C1 segment of cervical spinal cord (tissue), 14 donors: Measurements from ENCODE around the gene NLRP9.
A peak's percentile ranks its signal among the peaks of the same experiment; 100 is the strongest.

Source experiments
- DNase-seq, 14 donors: peaks; one replicate each; lab custom pipeline; 2025; lab: John Stamatoyannopoulos, UW

Gene NLRP9

DNA sequence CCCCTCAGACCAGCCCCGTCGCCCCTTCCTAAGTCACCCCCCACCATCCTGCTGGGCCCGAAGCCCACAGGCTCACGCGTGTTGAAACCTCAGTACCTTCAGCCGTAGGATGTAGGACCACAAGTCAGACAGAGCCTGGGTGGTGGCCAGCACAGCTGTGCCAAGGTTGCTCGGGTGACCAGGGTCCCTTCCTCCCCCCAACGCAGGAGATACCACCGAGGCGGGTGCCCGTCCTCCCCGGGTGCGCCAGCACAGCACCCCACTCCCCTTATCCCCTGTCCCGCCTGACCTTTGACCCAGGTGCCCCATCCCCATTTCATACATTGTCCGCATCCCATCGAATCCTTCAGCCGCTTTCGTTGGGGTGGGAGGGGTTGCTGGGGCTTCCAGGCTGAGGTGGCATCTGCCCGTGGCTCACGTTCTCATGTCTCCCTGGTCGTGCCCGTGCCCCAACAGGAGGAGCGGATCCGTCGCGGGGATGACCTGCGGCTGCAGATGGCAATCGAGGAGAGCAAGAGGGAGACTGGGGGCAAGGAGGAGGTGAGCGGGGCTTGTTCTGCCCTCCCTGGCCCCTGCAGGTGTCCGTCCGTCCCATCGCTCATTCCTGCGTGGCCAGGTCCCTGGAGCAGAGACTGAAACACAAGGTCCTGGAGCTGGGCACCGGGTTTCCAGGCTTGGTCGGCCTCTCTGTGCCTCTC, 48.6 kb downstream of the NLRP9 start:
- DNase-seq: no peak

DNA sequence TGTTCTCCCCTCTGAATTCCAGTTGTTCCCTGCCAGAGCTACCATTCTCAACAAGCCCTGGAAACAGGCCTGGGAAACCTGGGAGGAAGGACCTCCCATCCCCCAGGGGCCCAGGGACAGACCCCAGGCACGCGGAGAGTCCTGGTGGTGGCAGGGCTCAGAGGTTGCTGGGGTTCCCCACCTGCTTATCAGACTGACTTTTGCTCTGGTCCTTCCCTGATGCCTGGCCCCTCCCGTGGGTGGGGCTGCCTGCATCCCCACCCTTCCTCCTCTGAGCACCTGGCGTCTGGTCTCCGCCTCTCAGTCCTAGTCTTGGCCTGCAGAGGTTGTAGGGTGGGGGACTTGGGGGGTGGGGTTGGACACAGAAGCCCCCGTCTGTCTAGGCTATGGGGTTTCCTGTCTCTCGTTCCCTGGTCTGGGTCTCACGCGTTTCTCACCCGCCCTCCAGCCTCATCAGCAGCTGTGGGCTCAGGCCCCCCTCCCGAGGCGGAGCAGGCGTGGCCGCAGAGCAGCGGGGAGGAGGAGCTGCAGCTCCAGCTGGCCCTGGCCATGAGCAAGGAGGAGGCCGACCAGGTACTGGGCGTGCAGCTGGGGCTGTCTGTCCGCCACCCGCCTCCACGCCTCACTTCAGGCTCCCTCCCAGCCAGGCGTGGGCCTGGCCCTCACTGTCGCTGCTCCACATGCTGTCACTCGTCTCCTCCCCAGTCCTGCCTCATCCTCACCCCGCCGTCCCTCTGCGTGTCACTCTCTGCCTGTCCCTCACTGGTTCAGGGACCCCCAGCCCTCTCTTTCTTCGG, 49.6 kb downstream of the NLRP9 start:
- no peak for DNase-seq

DNA sequence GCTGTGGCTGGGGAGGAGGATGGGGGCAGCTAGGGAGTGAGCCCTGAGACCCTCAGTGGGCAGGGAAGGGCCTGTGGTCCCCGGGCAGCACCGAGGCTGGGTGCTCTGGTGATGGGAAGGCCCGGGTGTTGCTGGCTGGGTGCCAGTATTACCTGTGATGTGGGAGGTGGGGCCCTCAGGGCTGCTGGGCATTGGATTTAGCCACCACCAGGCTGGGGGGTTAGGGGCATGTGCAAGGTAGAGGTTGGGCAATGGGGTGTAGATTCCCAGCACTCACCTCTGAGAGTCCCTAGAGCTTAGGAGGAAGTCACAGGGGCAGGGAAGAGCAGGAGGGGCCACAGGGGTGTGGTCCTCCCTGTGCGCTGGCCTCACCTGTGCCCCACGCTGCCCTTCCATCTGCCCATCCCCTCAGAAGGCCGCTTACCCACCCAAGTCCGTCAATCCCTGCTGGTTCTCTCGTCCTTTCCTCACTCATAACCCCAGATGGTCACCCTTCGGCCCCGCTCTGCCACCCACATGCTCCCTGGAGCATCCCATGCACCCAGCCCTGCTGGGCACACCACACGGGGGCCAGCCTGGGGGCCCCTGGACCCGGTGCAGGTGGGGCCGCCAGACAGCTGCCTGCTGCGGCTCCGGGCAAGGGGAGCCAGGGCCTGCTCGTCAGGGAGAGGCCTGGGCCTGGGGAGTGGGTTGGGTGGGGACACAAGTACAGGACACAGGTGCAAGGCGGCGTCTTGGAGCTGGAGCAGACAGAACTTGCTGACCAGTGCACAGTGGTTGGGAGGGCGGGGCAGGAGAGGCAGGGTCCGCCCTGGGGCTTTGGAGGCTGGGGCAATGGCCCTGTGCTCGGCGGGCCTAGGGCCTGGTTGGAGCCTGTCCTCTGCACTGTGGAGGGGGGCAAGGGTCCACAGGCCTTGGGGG, 50.7 kb downstream of the NLRP9 start:
- DNase-seq: no peak

DNA sequence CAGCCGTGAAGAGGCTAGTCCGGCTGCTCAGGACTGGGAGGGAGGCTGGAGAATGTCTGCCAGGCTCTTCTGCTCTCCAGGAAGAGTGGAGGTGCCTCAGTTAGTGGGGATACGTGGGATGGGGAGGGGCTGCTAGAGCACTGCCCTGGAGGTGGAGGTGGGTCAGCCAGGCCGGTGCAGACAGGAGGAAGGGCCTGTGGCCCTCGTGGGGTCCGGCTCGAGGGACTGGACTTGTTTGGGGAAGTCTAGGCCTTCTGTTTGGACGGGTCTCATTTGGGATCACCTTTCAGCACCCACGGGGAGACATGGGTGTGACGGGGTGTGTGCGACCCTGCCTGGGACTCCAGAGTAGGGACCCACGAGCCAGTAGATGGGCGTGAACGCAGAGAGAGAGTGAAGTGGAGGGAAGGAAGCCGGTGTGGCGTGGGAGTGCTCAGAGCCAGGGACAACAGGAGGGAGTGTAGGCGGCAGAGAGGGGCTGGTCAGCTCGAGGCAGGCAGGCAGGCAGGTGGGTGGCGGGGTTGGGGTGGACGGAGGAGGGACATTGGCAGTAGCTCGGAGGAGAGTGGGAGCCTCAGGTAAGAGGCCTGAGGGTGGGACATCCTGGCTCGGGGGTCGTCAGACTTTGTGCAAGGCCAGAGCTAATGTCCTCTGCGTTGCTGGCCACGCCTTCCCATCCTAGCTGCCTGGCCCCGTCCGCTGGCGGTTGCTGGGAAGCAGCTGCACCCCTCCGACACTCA, 51.7 kb downstream of the NLRP9 start:
- DNase-seq: no peak

DNA sequence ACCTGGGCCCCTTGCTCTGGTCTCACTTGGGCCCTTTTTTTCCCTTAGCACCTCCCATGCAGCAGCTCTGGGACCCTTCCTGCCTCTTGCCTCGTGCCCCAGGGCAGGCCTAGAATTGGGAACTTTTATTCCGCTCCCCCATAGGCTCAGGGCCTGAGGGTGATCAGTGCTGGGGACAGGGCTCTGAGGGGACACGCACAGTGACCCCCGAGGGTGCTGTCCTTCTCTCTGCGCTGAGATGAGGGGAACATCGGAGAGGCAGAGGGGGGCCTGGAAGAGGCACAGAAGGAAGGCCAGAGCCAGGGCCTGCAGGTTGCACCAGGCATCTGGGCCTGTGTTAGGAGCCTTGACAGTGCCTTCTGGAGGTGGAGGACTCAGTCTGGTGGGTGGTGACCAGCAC, 52.4 kb downstream of the NLRP9 start:
- DNase-seq: no peak

DNA sequence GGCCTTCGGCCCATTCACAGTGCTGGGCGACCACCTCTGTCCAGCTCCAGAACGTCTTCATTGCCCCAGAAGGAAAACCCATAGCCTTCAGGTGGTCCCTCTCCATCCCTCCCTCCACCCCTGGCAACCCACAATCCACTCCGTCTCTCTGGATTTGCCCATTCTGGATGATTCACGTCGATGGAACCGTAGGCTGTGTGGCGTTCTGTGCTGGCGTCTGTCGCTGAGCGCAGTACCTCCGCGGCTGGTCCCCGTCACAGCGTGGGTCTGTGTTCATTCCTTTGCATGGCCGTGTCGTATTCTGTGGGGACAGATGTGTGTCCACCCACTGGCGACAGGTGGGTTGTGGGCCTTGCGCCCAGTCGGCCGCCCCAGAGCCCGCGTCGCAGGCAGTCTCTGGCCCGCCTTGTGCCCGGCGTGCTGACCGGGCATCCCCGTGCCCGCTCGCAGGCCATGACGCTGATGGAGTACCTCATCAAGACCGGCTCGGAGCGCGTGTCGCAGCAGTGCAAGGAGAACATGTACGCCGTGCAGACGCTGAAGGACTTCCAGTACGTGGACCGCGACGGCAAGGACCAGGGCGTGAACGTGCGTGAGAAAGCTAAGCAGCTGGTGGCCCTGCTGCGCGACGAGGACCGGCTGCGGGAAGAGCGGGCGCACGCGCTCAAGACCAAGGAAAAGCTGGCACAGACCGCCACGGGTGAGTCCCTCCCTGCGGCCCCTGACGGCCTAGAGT, 53.1 kb downstream of the NLRP9 start:
- no peak for DNase-seq

DNA sequence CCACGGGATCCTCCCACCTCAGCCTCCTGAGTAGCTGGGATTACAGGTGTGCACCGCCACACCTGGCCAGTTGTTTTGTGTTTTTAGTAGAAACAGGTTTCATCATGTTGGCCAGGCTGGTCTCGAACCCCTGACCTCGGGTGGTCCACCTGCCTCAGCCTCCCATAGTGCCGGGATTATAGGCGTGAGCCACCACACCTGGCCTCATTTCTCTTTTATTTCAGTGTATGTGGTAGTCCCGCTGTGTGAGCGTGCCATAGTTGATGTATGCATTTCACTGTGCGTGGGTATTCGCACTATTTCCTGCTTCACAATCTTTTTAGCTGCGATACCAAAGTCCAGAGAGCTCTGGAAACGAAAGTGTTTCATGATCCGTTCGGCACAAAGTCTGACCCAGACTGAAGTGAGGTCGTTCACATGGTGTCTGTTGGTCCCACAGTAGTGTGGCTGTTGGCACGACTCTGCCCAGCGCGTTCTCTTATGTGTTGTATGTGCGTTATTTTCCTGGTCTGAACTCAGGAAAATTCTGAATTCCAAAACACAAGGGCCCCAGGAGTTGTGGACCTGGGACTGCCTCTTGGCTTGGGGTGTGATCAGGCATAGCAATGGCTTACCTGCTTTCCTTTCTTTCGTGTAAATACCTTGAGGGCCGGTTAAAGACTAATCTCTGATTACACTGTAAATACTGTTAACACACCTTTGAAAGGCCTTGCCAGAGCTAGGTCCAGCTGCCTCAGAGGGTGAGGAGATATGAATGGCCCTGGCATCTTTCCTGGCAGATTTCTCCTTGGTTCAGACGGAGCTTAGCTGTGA, 54.5 kb downstream of the NLRP9 start:
- no peak for DNase-seq

DNA sequence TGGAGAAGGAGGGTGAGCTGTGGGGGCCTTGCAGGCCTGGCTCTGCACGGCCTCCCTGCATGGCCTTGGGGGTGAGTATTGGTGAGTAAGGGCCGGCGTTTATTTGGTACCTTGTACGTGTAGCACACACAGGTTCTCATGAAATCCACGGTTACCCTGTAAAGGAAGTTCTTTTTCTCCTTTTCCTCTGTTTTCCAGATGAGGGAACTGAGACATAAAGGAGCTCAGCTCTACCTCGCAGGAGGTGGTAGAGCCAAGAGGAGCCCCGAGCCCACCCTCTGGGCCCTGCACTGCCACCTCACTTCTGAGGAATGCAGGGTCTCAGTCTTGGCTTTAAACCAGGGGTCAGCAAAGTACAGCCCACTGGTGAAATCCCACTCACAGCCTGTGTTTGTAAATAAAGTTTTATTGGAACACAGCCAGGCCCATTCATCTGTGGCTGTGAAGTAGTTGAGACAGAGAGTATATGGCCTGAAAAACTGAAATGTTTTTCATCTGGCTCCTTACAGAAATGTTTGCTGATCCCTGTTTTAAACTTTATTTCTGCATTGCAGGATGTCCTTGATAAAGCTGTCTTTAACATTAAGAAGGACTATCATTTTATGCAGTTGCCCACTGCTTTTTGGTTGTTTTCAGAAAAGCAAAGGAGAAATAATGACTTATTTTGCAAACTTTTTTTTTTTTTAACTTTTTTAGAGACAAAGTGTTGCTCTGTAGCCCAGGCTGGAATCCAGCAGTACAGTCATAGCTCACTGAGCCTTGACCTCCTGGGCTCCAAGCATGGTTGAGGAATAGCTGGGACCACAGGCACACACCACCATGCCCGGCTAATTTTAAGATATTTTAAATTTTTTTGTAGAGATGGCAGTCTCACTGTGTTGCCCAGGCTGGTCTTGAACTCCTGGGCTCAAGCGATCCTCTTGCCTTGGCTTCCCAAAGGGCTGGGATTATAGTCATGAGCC, 56.8 kb downstream of the NLRP9 start:
- DNase-seq: no peak

DNA sequence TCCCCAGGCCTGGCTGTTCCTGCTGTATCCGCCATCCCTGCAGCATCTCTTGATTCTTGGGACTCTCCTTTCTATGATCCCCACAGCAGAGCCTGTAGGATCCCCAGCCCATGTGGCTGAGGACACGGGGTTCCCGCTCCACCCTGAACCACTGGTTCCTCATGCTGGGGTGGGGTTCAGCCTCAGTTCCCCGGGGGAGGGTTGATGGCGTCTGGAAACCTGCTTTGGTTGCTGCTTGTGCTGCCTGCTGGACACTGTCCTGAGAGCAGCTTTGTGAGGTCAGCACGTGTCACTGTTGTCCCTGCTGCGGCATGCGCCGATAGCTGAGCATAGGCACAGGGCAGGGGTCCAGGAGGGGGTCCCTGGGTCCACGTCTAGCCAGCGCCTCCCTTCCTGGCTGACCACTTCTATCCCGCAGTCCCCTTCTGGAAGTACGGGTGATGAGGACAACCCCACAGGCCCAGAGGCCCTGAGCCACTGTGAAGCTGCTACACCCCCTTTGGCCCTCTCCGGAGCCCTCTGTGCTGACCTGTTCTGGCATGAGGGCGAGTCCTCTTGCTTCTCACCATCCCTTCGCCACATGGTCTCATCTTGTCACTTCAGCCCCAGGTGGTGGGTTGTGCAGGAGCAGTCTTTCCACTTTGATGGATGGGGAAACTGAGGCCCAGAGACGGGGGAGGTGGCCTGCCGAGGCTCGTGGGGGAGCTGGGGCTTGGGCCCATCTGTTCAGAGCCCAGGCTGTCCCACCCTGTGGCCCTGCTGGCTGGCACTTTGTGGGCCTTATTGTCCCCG, 57.7 kb downstream of the NLRP9 start:
- DNase-seq: no peak

DNA sequence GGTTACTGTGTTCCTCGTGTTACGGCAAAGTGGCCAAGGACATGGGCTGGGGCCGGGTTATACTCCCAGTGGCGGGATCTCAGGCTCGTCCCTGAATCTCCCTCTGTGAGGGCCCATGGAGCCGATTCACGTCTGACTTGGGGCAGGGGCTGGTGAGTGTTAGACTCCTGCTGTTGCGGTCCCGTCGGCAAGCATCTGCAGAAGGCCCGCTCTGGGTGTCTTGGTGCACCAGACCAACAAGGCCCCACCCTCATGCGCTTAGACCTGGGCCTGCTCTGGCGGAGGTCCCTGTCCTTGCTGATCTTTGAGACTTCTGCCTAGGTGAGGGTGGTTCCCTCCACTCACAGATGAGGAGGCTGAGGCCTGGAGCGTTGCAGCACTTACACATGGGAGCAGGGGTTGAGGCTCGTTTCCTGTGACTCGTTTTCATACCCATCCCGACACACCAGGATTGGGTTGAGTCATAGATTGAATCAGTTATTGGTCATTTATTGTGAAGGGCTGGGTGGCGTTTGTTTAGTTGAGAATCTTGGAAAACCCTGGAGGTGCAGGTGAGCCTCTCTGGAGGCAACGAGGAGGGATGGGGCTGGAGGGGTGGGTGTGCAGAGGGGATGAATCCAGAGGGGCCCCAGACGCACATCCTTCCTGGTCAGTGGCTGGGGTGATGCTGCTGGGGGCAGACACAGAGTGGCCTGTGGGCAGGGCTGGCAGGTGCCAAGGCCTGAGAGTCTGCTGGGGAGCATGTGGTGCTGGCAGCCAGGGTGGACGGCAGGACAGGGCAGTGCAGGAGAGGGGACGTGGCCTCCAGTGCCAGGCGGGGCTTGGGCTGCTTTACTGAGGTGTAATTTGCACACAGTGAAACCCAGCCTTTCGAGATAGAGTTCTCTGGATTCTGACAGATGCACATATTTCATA, 58.6 kb downstream of the NLRP9 start:
- no peak for DNase-seq

DNA sequence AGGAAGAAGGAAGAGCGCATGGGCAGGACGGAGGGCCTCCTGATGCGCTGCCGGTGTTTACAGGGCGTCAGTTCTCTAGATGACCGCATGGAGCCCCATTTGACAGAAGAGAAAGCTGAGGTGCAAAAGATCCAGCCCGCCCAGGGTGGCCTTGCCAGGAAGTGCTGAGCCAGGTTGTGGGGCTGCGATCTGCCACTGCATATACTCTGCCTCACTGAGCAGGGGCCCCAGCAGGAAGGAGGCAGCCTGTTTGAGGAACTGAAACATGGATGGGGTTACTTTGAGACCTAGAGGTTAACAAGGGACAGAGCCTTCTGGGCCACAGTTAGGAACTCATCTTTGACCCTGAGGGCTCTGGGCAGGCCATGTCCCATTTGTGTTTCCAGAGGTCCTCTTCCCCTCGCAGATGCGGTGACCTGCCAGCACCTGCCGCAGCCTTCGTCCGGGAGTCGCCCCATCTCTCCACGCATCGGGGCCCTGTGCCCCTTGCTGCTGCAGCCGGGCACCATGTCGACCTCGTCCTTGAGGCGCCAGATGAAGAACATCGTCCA, 60.0 kb downstream of the NLRP9 start:
- peak in 7 of 14 donors; percentile 3 to 44 (median 25) for DNase-seq

DNA sequence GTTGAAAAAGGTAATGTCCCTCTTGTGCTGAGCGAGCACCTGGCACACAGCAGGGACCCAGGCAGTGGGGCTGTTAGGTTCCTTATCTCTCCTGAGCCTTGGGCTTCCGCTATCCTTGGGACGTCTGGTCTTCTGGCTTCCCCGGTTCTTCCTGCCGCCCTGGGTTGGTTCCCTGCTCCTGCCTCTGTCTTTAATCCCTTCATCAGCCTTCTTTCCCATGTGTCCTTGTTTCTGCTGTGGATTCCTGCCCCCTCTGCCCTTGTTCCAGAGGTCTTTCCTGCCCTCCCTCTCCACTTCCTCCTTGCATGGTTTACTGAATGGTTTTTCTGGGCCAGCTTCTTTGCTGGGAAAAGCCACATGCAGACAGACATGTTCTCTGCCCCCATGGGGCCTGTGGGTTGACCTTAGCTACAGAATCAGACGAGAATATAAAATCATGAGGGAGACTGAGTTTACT, 60.6 kb downstream of the NLRP9 start:
- DNase-seq: no peak

DNA sequence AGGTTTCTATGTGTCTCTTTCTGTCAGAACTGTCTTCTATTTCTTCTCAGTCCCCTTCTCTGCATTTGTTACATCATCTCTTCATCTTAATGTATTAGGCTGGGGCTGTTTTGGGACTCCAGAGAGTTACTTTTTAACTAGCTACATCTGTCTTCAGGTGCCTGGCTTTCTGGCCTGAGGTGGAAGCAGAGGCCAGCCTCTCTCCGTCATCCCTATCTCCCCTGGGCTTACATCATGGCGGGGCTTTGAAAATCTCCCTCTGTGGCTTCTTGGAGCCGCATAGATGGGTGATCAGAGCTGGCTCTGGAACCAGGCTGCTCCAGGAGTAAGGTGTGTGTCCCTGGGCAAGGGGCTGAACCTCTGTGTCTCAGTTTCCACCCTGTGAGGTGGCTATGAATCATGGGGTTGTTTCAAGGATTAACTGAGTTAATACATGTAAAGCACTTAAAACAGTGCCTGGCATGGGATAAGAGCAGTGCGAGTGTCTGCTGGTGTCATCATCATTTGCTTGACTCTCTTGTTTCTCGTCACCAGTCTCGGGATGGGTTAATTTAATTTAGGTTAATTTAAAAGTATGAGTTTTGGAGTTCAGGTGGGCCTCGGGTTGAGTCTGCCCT, 61.2 kb downstream of the NLRP9 start:
- no peak for DNase-seq

DNA sequence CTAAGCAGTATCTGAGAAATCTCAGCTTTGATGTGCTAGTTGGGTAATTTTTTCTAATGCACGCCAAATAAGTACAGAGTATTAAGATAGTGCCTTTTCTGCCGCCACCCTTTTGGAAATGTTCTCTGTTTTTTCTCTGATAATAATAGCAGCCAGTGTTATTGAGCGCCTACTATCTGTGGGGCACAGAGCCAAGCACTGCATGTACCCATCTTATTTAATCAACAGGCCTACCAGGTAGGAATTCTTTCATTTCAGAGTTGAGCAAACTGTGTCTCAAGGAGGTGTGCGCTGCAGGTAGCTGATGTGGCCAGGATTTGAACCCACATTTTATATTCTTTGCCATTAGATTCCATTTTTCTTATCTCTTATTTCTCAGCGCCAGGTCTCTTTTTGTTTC, 61.8 kb downstream of the NLRP9 start:
- no peak for DNase-seq

DNA sequence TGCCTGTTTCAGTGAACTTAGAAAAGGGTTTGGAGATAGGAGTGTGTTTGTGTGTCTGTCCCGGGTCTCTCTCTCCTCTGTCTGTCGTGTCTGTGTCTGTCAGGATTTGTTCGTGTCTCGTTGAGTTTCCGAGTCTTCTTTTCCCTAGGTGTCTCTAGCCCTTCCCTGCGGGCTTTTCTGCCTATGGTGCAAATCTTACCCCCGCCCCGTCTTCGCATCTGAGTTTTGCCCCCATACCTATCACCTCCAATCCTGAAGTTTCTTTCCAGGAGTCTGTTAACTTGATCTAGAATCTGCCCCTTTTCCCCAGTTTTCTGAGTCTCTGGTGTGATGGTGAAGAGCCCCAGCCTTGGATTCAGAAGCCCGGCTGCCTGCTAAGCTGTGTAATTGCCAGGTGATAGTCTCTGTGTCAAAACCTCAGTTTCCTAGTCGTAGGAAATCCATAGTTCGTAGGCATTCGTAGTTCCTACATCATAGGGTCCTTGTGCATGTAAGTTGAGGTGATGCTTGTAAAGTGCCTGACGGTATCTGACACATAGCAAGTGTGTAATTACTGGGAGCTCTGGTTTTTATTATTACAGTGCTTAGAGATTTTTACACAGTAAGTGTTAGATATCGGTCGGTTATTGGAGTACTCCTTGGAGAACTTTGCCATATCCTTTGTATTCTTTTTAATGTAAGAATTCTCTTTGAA, 62.4 kb downstream of the NLRP9 start:
- no peak for DNase-seq
